ENCODE results near the gene CCDC102B.

GRCh38 chr18:68956650-68957049 lies 158.8 kb downstream of the CCDC102B start:
- TF ChIP-seq, protein P1, sequence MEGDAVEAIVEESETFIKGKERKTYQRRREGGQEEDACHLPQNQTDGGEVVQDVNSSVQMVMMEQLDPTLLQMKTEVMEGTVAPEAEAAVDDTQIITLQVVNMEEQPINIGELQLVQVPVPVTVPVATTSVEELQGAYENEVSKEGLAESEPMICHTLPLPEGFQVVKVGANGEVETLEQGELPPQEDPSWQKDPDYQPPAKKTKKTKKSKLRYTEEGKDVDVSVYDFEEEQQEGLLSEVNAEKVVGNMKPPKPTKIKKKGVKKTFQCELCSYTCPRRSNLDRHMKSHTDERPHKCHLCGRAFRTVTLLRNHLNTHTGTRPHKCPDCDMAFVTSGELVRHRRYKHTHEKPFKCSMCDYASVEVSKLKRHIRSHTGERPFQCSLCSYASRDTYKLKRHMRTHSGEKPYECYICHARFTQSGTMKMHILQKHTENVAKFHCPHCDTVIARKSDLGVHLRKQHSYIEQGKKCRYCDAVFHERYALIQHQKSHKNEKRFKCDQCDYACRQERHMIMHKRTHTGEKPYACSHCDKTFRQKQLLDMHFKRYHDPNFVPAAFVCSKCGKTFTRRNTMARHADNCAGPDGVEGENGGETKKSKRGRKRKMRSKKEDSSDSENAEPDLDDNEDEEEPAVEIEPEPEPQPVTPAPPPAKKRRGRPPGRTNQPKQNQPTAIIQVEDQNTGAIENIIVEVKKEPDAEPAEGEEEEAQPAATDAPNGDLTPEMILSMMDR (IDR thresholded peaks at IDR 0.05), result no peak
- no peak for TF ChIP-seq POLR2A (IDR thresholded peaks at IDR 0.05)
